ENCODE data around the gene MRPL17. TPM values are rescaled to one million over a fixed set of nuclear protein-coding genes. Genes with fewer than 3 reads are reported as not detected.

MRPL17 gene
- total and polyA plus RNA-seq, 4 donors, result 14.0 to 21.8 (median 19.0) TPM

DNA sequence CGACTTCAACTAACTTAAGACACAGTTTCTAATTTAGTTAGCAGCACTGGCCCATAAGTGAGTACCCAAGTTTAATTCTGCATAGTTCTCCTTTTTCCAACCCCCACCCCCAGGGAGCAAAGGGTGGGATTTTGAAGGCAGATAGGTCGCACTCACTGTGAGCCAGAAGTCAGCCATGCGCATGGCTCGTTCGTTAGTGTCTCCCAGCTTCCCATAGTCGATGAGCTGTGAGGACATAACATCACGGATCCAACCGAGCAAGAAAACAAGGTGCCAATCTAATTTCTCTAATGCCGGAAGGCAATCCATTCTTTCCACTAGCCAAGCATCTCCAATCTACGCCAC lies 577 bp downstream of the MRPL17 start:
- Histone ChIP-seq H3K36me3 (ENCODE audit: control insufficient read depth in 4 of 4, insufficient read depth in 3 of 4, low read depth in 1 of 4, low read length in 3 of 4) (peaks cover 0 to 4% (median 3%) of the 10 kb centered on the region in 4 donors), H3K9ac (ENCODE audit: low read depth in 1 of 2, low read length in 2 of 2) (peak overlapping the region; percentile 63 to 71), H3K4me3 (ENCODE audit: low read depth in 1 of 3, low read length in 3 of 3) (peak overlapping the region; percentile 61 to 83 (median 76)), H3K27ac (ENCODE audit: low read depth in 1 of 2, low read length in 2 of 2) (peak overlapping the region; percentile 66 to 82), H3K9me3 (ENCODE audit: control insufficient read depth in 4 of 4, low read length in 3 of 4) (no peaks in the 10 kb centered on the region), H3K27me3 (ENCODE audit: control insufficient read depth in 4 of 4, insufficient read depth in 4 of 4, low read length in 3 of 4) (no peaks in the 10 kb centered on the region), H3K4me1 (ENCODE audit: control insufficient read depth in 4 of 4, insufficient read depth in 4 of 4, low read length in 3 of 4) (peaks cover 2 to 13% (median 9%) of the 10 kb centered on the region in 4 donors)
- no peak for DNase-seq (ENCODE audit: low spot score)
- TF ChIP-seq TAF1 (conservative IDR thresholded peaks at IDR 0.05) (no peak), YY1 (IDR thresholded peaks at IDR 0.05) (no peak), EGR1 (IDR thresholded peaks at IDR 0.05; ENCODE audit: low read depth in 2 of 2) (no peak), SP1 (IDR thresholded peaks at IDR 0.05) (no peak), FOXA1 (IDR thresholded peaks at IDR 0.05) (no peak), HNF4G (IDR thresholded peaks at IDR 0.05) (no peak), GABPA (IDR thresholded peaks at IDR 0.05 in 1 of 2, conservative IDR thresholded peaks at IDR 0.05 in 1 of 2) (no peak), FOXA2 (IDR thresholded peaks at IDR 0.05) (no peak), HNF4A (conservative IDR thresholded peaks at IDR 0.05) (no peak)
- TF ChIP-seq, protein P1, sequence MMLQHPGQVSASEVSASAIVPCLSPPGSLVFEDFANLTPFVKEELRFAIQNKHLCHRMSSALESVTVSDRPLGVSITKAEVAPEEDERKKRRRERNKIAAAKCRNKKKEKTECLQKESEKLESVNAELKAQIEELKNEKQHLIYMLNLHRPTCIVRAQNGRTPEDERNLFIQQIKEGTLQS (IDR thresholded peaks at IDR 0.05), result no peak
- TF ChIP-seq, protein P2, sequence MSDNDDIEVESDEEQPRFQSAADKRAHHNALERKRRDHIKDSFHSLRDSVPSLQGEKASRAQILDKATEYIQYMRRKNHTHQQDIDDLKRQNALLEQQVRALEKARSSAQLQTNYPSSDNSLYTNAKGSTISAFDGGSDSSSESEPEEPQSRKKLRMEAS (IDR thresholded peaks at IDR 0.05), result no peak
- TF ChIP-seq, protein P3, sequence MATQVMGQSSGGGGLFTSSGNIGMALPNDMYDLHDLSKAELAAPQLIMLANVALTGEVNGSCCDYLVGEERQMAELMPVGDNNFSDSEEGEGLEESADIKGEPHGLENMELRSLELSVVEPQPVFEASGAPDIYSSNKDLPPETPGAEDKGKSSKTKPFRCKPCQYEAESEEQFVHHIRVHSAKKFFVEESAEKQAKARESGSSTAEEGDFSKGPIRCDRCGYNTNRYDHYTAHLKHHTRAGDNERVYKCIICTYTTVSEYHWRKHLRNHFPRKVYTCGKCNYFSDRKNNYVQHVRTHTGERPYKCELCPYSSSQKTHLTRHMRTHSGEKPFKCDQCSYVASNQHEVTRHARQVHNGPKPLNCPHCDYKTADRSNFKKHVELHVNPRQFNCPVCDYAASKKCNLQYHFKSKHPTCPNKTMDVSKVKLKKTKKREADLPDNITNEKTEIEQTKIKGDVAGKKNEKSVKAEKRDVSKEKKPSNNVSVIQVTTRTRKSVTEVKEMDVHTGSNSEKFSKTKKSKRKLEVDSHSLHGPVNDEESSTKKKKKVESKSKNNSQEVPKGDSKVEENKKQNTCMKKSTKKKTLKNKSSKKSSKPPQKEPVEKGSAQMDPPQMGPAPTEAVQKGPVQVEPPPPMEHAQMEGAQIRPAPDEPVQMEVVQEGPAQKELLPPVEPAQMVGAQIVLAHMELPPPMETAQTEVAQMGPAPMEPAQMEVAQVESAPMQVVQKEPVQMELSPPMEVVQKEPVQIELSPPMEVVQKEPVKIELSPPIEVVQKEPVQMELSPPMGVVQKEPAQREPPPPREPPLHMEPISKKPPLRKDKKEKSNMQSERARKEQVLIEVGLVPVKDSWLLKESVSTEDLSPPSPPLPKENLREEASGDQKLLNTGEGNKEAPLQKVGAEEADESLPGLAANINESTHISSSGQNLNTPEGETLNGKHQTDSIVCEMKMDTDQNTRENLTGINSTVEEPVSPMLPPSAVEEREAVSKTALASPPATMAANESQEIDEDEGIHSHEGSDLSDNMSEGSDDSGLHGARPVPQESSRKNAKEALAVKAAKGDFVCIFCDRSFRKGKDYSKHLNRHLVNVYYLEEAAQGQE (IDR thresholded peaks at IDR 0.05), result no peak
- TF ChIP-seq, protein P4, sequence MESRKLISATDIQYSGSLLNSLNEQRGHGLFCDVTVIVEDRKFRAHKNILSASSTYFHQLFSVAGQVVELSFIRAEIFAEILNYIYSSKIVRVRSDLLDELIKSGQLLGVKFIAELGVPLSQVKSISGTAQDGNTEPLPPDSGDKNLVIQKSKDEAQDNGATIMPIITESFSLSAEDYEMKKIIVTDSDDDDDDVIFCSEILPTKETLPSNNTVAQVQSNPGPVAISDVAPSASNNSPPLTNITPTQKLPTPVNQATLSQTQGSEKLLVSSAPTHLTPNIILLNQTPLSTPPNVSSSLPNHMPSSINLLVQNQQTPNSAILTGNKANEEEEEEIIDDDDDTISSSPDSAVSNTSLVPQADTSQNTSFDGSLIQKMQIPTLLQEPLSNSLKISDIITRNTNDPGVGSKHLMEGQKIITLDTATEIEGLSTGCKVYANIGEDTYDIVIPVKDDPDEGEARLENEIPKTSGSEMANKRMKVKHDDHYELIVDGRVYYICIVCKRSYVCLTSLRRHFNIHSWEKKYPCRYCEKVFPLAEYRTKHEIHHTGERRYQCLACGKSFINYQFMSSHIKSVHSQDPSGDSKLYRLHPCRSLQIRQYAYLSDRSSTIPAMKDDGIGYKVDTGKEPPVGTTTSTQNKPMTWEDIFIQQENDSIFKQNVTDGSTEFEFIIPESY (IDR thresholded peaks at IDR 0.05), result no peak
- TF ChIP-seq, protein P5, sequence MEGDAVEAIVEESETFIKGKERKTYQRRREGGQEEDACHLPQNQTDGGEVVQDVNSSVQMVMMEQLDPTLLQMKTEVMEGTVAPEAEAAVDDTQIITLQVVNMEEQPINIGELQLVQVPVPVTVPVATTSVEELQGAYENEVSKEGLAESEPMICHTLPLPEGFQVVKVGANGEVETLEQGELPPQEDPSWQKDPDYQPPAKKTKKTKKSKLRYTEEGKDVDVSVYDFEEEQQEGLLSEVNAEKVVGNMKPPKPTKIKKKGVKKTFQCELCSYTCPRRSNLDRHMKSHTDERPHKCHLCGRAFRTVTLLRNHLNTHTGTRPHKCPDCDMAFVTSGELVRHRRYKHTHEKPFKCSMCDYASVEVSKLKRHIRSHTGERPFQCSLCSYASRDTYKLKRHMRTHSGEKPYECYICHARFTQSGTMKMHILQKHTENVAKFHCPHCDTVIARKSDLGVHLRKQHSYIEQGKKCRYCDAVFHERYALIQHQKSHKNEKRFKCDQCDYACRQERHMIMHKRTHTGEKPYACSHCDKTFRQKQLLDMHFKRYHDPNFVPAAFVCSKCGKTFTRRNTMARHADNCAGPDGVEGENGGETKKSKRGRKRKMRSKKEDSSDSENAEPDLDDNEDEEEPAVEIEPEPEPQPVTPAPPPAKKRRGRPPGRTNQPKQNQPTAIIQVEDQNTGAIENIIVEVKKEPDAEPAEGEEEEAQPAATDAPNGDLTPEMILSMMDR (IDR thresholded peaks at IDR 0.05; ENCODE audit: low read depth, low read length, missing input control), result no peak
- under 1% methylated on average over 10 of the region's 10 CpGs for WGBS

DNA sequence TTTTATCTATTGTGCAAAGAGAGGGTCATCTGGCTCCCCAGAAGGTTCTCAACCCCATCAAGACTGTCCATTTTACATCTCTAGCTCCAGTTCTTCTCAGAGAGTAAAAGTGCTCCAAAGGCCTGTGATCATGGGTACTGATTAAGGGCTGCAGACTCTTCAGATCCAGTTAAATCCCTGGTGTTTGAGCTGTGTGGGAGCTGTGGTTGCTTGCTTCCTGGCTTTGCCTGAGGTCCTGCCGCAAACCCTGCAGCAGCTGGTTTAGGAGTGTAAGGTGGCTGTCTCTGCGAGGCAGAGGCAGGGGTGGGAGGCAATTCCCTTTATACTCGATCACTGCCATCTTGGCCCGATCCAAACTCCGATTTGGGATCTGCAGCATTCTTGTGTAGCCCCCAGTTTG lies 1.2 kb downstream of the MRPL17 start:
- no peak for DNase-seq (ENCODE audit: low spot score)
- no peak overlapping the region for H3K9ac ChIP-seq (ENCODE audit: low read depth in 1 of 2, low read length in 2 of 2)
- no peaks in the 10 kb centered on the region for H3K27me3 ChIP-seq (ENCODE audit: control insufficient read depth in 4 of 4, insufficient read depth in 4 of 4, low read length in 3 of 4)
- no peak overlapping the region for H3K27ac ChIP-seq (ENCODE audit: low read depth in 1 of 2, low read length in 2 of 2)
- peaks cover 2 to 13% (median 9%) of the 10 kb centered on the region in 4 donors for H3K4me1 ChIP-seq (ENCODE audit: control insufficient read depth in 4 of 4, insufficient read depth in 4 of 4, low read length in 3 of 4)
- no peaks in the 10 kb centered on the region for H3K9me3 ChIP-seq (ENCODE audit: control insufficient read depth in 4 of 4, low read length in 3 of 4)
- WGBS, result 29% methylated on average over 5 of the region's 5 CpGs
- H3K36me3 ChIP-seq (ENCODE audit: control insufficient read depth in 4 of 4, insufficient read depth in 3 of 4, low read depth in 1 of 4, low read length in 3 of 4), result peaks cover 0 to 4% (median 3%) of the 10 kb centered on the region in 4 donors
- peak overlapping the region; percentile 61 to 83 (median 76) for H3K4me3 ChIP-seq (ENCODE audit: low read depth in 1 of 3, low read length in 3 of 3)
- no peak for TF ChIP-seq HNF4A (conservative IDR thresholded peaks at IDR 0.05)
- no peak for TF ChIP-seq NR2F2 (IDR thresholded peaks at IDR 0.05)
- no peak for TF ChIP-seq EGR1 (IDR thresholded peaks at IDR 0.05; ENCODE audit: low read depth in 2 of 2)
- no peak for TF ChIP-seq JUND (IDR thresholded peaks at IDR 0.05)
- no peak for TF ChIP-seq HNF4G (IDR thresholded peaks at IDR 0.05)
- no peak for TF ChIP-seq FOXA1 (IDR thresholded peaks at IDR 0.05)
- TF ChIP-seq TAF1 (conservative IDR thresholded peaks at IDR 0.05), result no peak
- no peak for TF ChIP-seq RAD21 (IDR thresholded peaks at IDR 0.05)
- TF ChIP-seq FOXA2 (IDR thresholded peaks at IDR 0.05), result no peak
- TF ChIP-seq, protein P5 (IDR thresholded peaks at IDR 0.05; ENCODE audit: low read depth, low read length, missing input control), result no peak
- TF ChIP-seq, protein P1 (IDR thresholded peaks at IDR 0.05), result no peak
- TF ChIP-seq, protein P3 (IDR thresholded peaks at IDR 0.05), result no peak

All from liver (tissue), 9 donors.